Measurements from ENCODE around the gene FYN. TPM values are rescaled to one million over a fixed set of nuclear protein-coding genes. Genes with fewer than 3 reads are reported as not detected.

Gene FYN
- total and polyA plus RNA-seq, 9 of the 15 experiments (the other 6 are each of a cell fraction or from before 2014, with no cell fraction given) = 2.9 to 22.1 (median 11.4) TPM

- Histone ChIP-seq H3K9me3 (replicated peaks; ENCODE audit: control insufficient read depth, insufficient read depth, low read depth, low read length) (no peaks in the 10 kb centered on the region), H3K79me2 (ENCODE audit: control insufficient read depth, insufficient read depth, low read length) (no peaks in the 10 kb centered on the region), H3K27me3 (ENCODE audit: control insufficient read depth in 2 of 2, insufficient read depth in 2 of 2, low read length in 2 of 2) (peaks cover 2 to 19% of the 10 kb centered on the region in 2 experiments; a peak in 3 of 5 replicates), H3K9ac (ENCODE audit: insufficient read depth in 1 of 2, low read depth in 2 of 2, low read length in 2 of 2) (no peak overlapping the region), H3K36me3 (ENCODE audit: control insufficient read depth, insufficient read depth, low read length) (no peaks in the 10 kb centered on the region), H3K27ac (ENCODE audit: extremely low read depth, low read depth, low read length) (no peak overlapping the region), H3K4me2 (ENCODE audit: insufficient read depth, low read length) (no peak overlapping the region), H3K4me1 (replicated peaks in 1 of 2; ENCODE audit: control insufficient read depth in 2 of 2, insufficient read depth in 2 of 2, low read length in 2 of 2) (no peaks in the 10 kb centered on the region), H4K20me1 (replicated peaks; ENCODE audit: control insufficient read depth, insufficient read depth, low read length) (no peaks in the 10 kb centered on the region), H3K9me1 (ENCODE audit: control insufficient read depth, insufficient read depth, low read length) (no peaks in the 10 kb centered on the region), H2AFZ (ENCODE audit: low read depth, low read length) (no peak overlapping the region), H3K4me3 (no peak overlapping the region)
- FAIRE-seq = no peak
- ChIA-PET POLR2A (interaction anchor here (0.8 to 1.3 kb wide), 2 partner anchors 12 to 15 kb away, joined by 3 to 4 read pairs; no protein-coding TSS in a partner anchor), CTCF (ENCODE audit: low intra/inter-chr PET ratio) (interaction anchor here (0.5 kb wide), 1 partner anchor 697 kb away, joined by 3 read pairs; no protein-coding TSS in a partner anchor)
- intact Hi-C loops (cut with micrococcal nuclease) = no loop called here
- no peak for ATAC-seq
- in situ Hi-C loops (cut with MboI) = no loop called here
- no peak for DNase-seq (ENCODE audit: extremely low read depth in 1 of 4, low spot score in 3 of 4)
- WGBS (ENCODE audit: insufficient coverage, low coverage, missing lambda C conversion rate) = 10% methylated on average over 5 of the region's 5 CpGs
- no TSS peak for BruUV-seq (replicated peaks)
- TF ChIP-seq HMGN3 (IDR thresholded peaks at IDR 0.05; ENCODE audit: borderline replicate concordance, extremely low read depth, insufficient read length, low read depth, low read length) (no peak), XRCC3 (IDR thresholded peaks at IDR 0.05) (no peak), RERE (CRISPR knock-in tag; IDR thresholded peaks at IDR 0.05; ENCODE audit: borderline replicate concordance) (no peak), HDGF (IDR thresholded peaks at IDR 0.05) (no peak), NFYB (IDR thresholded peaks at IDR 0.05; ENCODE audit: extremely low read depth, insufficient read length) (no peak), RCOR1 (IDR thresholded peaks at IDR 0.05; ENCODE audit: borderline replicate concordance in 1 of 2, low read depth in 2 of 2, low read length in 2 of 2) (no peak), HDAC3 (IDR thresholded peaks at IDR 0.05; ENCODE audit: borderline replicate concordance, partially characterized antibody) (no peak), GATAD2B (IDR thresholded peaks at IDR 0.05; ENCODE audit: borderline replicate concordance) (no peak), TAF1 (IDR thresholded peaks at IDR 0.05; ENCODE audit: control insufficient read depth, extremely low read depth, insufficient read depth, low read length, severe bottlenecking) (no peak), MBD2 (IDR thresholded peaks at IDR 0.05; ENCODE audit: borderline replicate concordance, low read depth) (no peak), NFRKB (IDR thresholded peaks at IDR 0.05; ENCODE audit: low read depth) (no peak), MITF (IDR thresholded peaks at IDR 0.05) (no peak), TCF7 (IDR thresholded peaks at IDR 0.05; ENCODE audit: borderline replicate concordance) (no peak), ZNF232 (CRISPR knock-in tag; IDR thresholded peaks at IDR 0.05) (no peak), MAFF (IDR thresholded peaks at IDR 0.05; ENCODE audit: low read length) (no peak), RBM39 (optimal IDR thresholded peaks at IDR 0.05; ENCODE audit: low read depth, low read length) (no peak)
Measured at GRCh38 chr6:111741177-111741952, 131.9 kb downstream of the FYN start.

Data from K562 (cell line).